Measurements from ENCODE around the gene NOL6. TPM values are rescaled to one million over a fixed set of nuclear protein-coding genes. Genes with fewer than 3 reads are reported as not detected.

Gene NOL6
- total and polyA plus RNA-seq, 8 donors = 23.3 to 48.3 (median 27.8) TPM

DNA sequence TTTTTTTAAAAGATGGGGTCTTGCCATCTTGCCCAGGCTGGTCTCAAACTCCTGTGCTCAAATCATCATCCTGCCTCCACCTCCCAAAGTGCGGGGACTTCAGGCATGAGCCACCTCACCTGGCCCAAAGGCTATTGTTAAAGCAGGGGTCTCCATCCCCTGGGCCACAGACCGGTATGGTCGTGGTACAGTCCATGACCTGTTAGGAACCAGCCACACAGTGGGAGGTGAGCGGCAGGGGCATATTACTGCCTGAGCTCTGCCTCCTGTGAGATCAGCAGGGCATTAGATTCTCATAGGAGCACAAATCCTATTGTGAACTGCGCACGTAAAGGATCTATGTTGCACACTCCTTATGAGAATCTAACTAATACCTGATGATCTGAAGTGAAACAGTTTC is 7.3 kb upstream of the NOL6 start:
- Histone ChIP-seq H3K9me3 (no peaks in the 10 kb centered on the region), H3K27ac (no peak overlapping the region), H3K36me3 (no peaks in the 10 kb centered on the region), H3K4me3 (no peak overlapping the region), H3K4me1 (no peaks in the 10 kb centered on the region), H3K27me3 (no peaks in the 10 kb centered on the region)
- ATAC-seq = no peak
- no peak for DNase-seq
- TF ChIP-seq, protein P1, sequence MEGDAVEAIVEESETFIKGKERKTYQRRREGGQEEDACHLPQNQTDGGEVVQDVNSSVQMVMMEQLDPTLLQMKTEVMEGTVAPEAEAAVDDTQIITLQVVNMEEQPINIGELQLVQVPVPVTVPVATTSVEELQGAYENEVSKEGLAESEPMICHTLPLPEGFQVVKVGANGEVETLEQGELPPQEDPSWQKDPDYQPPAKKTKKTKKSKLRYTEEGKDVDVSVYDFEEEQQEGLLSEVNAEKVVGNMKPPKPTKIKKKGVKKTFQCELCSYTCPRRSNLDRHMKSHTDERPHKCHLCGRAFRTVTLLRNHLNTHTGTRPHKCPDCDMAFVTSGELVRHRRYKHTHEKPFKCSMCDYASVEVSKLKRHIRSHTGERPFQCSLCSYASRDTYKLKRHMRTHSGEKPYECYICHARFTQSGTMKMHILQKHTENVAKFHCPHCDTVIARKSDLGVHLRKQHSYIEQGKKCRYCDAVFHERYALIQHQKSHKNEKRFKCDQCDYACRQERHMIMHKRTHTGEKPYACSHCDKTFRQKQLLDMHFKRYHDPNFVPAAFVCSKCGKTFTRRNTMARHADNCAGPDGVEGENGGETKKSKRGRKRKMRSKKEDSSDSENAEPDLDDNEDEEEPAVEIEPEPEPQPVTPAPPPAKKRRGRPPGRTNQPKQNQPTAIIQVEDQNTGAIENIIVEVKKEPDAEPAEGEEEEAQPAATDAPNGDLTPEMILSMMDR (IDR thresholded peaks at IDR 0.05) = no peak
- intact Hi-C loops (cut with DNase I) = no loop called here

DNA sequence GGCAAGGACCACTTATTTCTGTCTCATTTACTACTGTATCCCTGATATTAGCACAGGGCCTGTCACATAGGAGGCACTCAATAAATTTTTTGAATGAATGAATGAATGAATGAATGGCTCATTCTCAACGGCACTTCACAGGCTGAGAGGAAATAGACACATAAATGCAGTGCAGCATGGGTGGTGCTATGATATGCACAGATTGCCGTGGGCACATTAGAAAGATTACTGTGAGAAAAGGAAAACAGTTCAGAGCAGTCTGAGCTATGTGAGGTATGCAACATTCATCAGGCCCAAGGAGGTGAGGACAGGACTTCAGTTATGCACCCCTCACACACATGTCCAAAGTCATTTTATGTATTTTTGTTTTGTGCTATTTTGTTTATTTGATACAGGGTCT is 6.4 kb upstream of the NOL6 start:
- no peak for DNase-seq
- no peak overlapping the region for H3K27ac ChIP-seq

DNA sequence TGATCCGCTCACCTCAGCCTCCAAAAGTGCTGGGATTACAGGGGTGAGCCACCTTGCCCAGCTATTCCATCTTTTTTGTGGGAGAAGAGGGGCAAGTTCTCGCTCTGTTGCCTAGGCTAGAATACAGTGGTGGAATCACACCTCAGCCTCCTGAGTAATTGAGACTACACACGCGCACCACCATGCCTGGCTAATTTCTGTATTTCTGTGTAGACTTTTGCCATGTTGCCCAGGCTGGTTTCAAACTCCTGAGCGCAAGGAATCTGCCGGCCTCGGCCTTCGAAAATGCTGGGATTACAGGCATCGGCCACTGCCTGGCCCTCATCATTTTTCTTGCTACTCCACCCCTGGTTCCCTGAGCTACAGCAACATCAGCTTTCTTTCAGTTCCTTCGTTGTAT is 2.8 kb upstream of the NOL6 start:
- ATAC-seq = no peak
- Histone ChIP-seq H3K27ac (no peak overlapping the region), H3K27me3 (no peaks in the 10 kb centered on the region), H3K4me1 (peaks cover 11 to 23% of the 10 kb centered on the region in 2 donors), H3K36me3 (peaks cover 0 to 5% of the 10 kb centered on the region in 2 donors), H3K4me3 (no peak overlapping the region), H3K9me3 (no peaks in the 10 kb centered on the region)
- intact Hi-C loops (cut with DNase I) = no loop called here
- DNase-seq = no peak
- TF ChIP-seq, protein P1 (IDR thresholded peaks at IDR 0.05) = no peak

More for the DNA sequence above, 6.4 kb upstream of the NOL6 start:
- intact Hi-C loops (cut with DNase I) = no loop called here
- ATAC-seq = no peak
- no peaks in the 10 kb centered on the region for H3K4me1 ChIP-seq
- no peaks in the 10 kb centered on the region for H3K9me3 ChIP-seq
- no peaks in the 10 kb centered on the region for H3K36me3 ChIP-seq
- TF ChIP-seq, protein P1 (IDR thresholded peaks at IDR 0.05) = no peak
- no peak overlapping the region for H3K4me3 ChIP-seq
- H3K27me3 ChIP-seq = no peaks in the 10 kb centered on the region

- H3K4me3 ChIP-seq = no peak overlapping the region
- no peaks in the 10 kb centered on the region for H3K9me3 ChIP-seq
- peaks cover 0 to 17% of the 10 kb centered on the region in 2 donors for H3K36me3 ChIP-seq
- intact Hi-C loops (cut with DNase I) = no loop called here
- peaks cover 11 to 23% of the 10 kb centered on the region in 2 donors for H3K4me1 ChIP-seq
- TF ChIP-seq, protein P1 (IDR thresholded peaks at IDR 0.05) = no peak
- DNase-seq = no peak
- no peak for ATAC-seq
- H3K27me3 ChIP-seq = no peaks in the 10 kb centered on the region
- H3K27ac ChIP-seq = no peak overlapping the region
Observed at GRCh38 chr9:33475357-33475756, 1.6 kb upstream of the NOL6 start.

- TF ChIP-seq, protein P1 (IDR thresholded peaks at IDR 0.05) = no peak
- H3K27me3 ChIP-seq = no peaks in the 10 kb centered on the region
- peak overlapping the region in 1 of 2 donors; percentile 70 for H3K27ac ChIP-seq
- H3K9me3 ChIP-seq = no peaks in the 10 kb centered on the region
- H3K36me3 ChIP-seq = peaks cover 0 to 40% of the 10 kb centered on the region in 2 donors
- no peak for ATAC-seq
- intact Hi-C loops (cut with DNase I) = no loop called here
- DNase-seq = peak in 1 of 4 donors; percentile 28
- H3K4me1 ChIP-seq = peaks cover 11 to 23% of the 10 kb centered on the region in 2 donors
- H3K4me3 ChIP-seq = peak overlapping the region; percentile 91 to 97
Observed at GRCh38 chr9:33472881-33473615, 676 bp downstream of the NOL6 start.

Measured in left lung (tissue), 10 donors.